ENCODE results near the gene CALHM1.

Gene CALHM1

GRCh38 chr10:103493916-103494877 lies 35.5 kb upstream of the CALHM1 start:
- H3K9ac ChIP-seq (ENCODE audit: low read length), result peak overlapping the region; percentile 30; the same call in 1 of the 2 replicates
- H2AFZ ChIP-seq (ENCODE audit: low read depth, low read length), result no peak overlapping the region
- no peak for TF ChIP-seq EZH2phosphoT487 (IDR thresholded peaks at IDR 0.05; ENCODE audit: low read depth)
- TF ChIP-seq, protein P1, sequence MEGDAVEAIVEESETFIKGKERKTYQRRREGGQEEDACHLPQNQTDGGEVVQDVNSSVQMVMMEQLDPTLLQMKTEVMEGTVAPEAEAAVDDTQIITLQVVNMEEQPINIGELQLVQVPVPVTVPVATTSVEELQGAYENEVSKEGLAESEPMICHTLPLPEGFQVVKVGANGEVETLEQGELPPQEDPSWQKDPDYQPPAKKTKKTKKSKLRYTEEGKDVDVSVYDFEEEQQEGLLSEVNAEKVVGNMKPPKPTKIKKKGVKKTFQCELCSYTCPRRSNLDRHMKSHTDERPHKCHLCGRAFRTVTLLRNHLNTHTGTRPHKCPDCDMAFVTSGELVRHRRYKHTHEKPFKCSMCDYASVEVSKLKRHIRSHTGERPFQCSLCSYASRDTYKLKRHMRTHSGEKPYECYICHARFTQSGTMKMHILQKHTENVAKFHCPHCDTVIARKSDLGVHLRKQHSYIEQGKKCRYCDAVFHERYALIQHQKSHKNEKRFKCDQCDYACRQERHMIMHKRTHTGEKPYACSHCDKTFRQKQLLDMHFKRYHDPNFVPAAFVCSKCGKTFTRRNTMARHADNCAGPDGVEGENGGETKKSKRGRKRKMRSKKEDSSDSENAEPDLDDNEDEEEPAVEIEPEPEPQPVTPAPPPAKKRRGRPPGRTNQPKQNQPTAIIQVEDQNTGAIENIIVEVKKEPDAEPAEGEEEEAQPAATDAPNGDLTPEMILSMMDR (IDR thresholded peaks at IDR 0.05; ENCODE audit: low read depth, low read length), result no peak
- H3K36me3 ChIP-seq (replicated peaks; ENCODE audit: low read depth, low read length), result no peaks in the 10 kb centered on the region
- H3K4me3 ChIP-seq (ENCODE audit: low read length), result peak overlapping the region; percentile 81
- peak overlapping the region; percentile 90 for H3K4me2 ChIP-seq (ENCODE audit: low read length)
- no peaks in the 10 kb centered on the region for H4K20me1 ChIP-seq (ENCODE audit: insufficient read depth, low read length)
- no peaks in the 10 kb centered on the region for H3K9me3 ChIP-seq (ENCODE audit: insufficient read depth, low read length)
- H3K79me2 ChIP-seq (ENCODE audit: low read length), result no peaks in the 10 kb centered on the region
- H3K27me3 ChIP-seq (ENCODE audit: low read depth, low read length), result peaks cover 34% of the 10 kb centered on the region
- H3K27ac ChIP-seq (ENCODE audit: low read length), result no peak overlapping the region
- H3K4me1 ChIP-seq (ENCODE audit: low read length), result 0 out of 2 replicates have a peak, but pooled peaks cover 3% of the 10 kb centered on the region

- Histone ChIP-seq H3K36me3 (replicated peaks; ENCODE audit: low read depth, low read length) (no peaks in the 10 kb centered on the region), H3K4me1 (ENCODE audit: low read length) (0 out of 2 replicates have a peak, but pooled peaks cover 3% of the 10 kb centered on the region), H3K4me2 (ENCODE audit: low read length) (peak within 1 kb of the TSS; percentile 90), H3K9ac (ENCODE audit: low read length) (peak within 1 kb of the TSS; percentile 30; the same call in 1 of the 2 replicates), H4K20me1 (ENCODE audit: insufficient read depth, low read length) (no peaks in the 10 kb centered on the region), H3K27me3 (ENCODE audit: low read depth, low read length) (peaks cover 31% of the 10 kb centered on the region), H3K79me2 (ENCODE audit: low read length) (no peaks in the 10 kb centered on the region), H3K27ac (ENCODE audit: low read length) (no peak within 1 kb of the TSS), H3K9me3 (ENCODE audit: insufficient read depth, low read length) (no peaks in the 10 kb centered on the region), H2AFZ (ENCODE audit: low read depth, low read length) (no peak within 1 kb of the TSS), H3K4me3 (ENCODE audit: low read length) (peak within 1 kb of the TSS; percentile 81)
- TF ChIP-seq, protein P1 (IDR thresholded peaks at IDR 0.05; ENCODE audit: low read depth, low read length), result no peak
- TF ChIP-seq EZH2phosphoT487 (IDR thresholded peaks at IDR 0.05; ENCODE audit: low read depth), result no peak
Observed at GRCh38 chr10:103493362-103493915, 34.7 kb upstream of the CALHM1 start, which contains the start of gene NEURL1. NEURL1 (plus strand) TSS chr10:103493705; CDS start chr10:103494388, 683 bp downstream.

- TF ChIP-seq EZH2phosphoT487 (IDR thresholded peaks at IDR 0.05; ENCODE audit: low read depth), result no peak
- TF ChIP-seq, protein P1 (IDR thresholded peaks at IDR 0.05; ENCODE audit: low read depth, low read length), result no peak
- peak overlapping the region; percentile 90 for H3K4me2 ChIP-seq (ENCODE audit: low read length)
- peaks cover 31% of the 10 kb centered on the region for H3K27me3 ChIP-seq (ENCODE audit: low read depth, low read length)
- 0 out of 2 replicates have a peak, but pooled peaks cover 3% of the 10 kb centered on the region for H3K4me1 ChIP-seq (ENCODE audit: low read length)
- H3K9me3 ChIP-seq (ENCODE audit: insufficient read depth, low read length), result no peaks in the 10 kb centered on the region
- H2AFZ ChIP-seq (ENCODE audit: low read depth, low read length), result no peak overlapping the region
- no peaks in the 10 kb centered on the region for H3K36me3 ChIP-seq (replicated peaks; ENCODE audit: low read depth, low read length)
- peak overlapping the region; percentile 81 for H3K4me3 ChIP-seq (ENCODE audit: low read length)
- H3K27ac ChIP-seq (ENCODE audit: low read length), result no peak overlapping the region
- no peak overlapping the region for H3K9ac ChIP-seq (ENCODE audit: low read length)
- H4K20me1 ChIP-seq (ENCODE audit: insufficient read depth, low read length), result no peaks in the 10 kb centered on the region
- H3K79me2 ChIP-seq (ENCODE audit: low read length), result no peaks in the 10 kb centered on the region
Observed at GRCh38 chr10:103492655-103493261, 34.1 kb upstream of the CALHM1 start.

Measured in OCI-LY3 (cell line).